Type B pancreatic cell (in vitro differentiated cells): ENCODE results near the gene CCDC110. TPM values are rescaled to one million over a fixed set of nuclear protein-coding genes. Genes with fewer than 3 reads are reported as not detected.

ENCODE experiments used
- DNase-seq: peaks from one replicate; pipeline ENCODE4 v3.0.0; 2021; ENCODE audit warnings: mixed read lengths; ENCODE audit not compliant: unreplicated experiment; ENCODE audit errors: extremely low spot score
- H3K27ac Mint-ChIP-seq: 2 replicates; pipeline ENCODE4 v1.8.0; 2021; ENCODE audit warnings: mild to moderate bottlenecking, mixed read lengths
- H3K27me3 Mint-ChIP-seq: 2 replicates; pipeline ENCODE4 v1.8.0; 2021; ENCODE audit warnings: mixed read lengths
- H3K36me3 Mint-ChIP-seq: 2 replicates; pipeline ENCODE4 v1.8.0; 2021; ENCODE audit warnings: mixed read lengths
- H3K4me1 Mint-ChIP-seq: one replicate; pipeline ENCODE4 v1.8.0; 2021; ENCODE audit warnings: mixed read lengths; ENCODE audit not compliant: unreplicated experiment
- H3K4me3 Mint-ChIP-seq: 2 replicates; pipeline ENCODE4 v1.8.0; 2021; ENCODE audit warnings: mild to moderate bottlenecking, mixed read lengths
- H3K9me3 Mint-ChIP-seq: 2 replicates; pipeline ENCODE4 v1.8.0; 2021; ENCODE audit warnings: mixed read lengths
- CTCF ChIP-seq: fragments of 200-600 bp; sonication (generic); conservative IDR thresholded peaks from 2 replicates; pipeline ENCODE4 v1.5.0; 2021; ENCODE audit warnings: antibody characterized with exemption, mild to moderate bottlenecking
- total RNA-seq: library from RNA; stranded (reverse); gene quantifications from 2 replicates; pipeline ENCODE4 v1.2.1, GENCODE V29; 2021; ENCODE audit warnings: low replicate concordance

CCDC110 gene
- total RNA-seq, 1 donor from 2014 or later = 0.94 TPM

- H3K4me1 Mint-ChIP-seq = no peaks in the 10 kb centered on the region
- no peak overlapping the region for H3K27ac Mint-ChIP-seq
- no peak for DNase-seq
- no peaks in the 10 kb centered on the region for H3K36me3 Mint-ChIP-seq
- no peak overlapping the region for H3K4me3 Mint-ChIP-seq
- H3K27me3 Mint-ChIP-seq = peaks cover 20% of the 10 kb centered on the region
- peaks cover 14% of the 10 kb centered on the region for H3K9me3 Mint-ChIP-seq
- TF ChIP-seq CTCF = no peak
These were observed 17.1 kb upstream of the CCDC110 start for GRCh38 chr4:185488650-185489049.

- H3K4me3 Mint-ChIP-seq = no peak overlapping the region
These were observed 9.9 kb upstream of the CCDC110 start for GRCh38 chr4:185481401-185481800.

GRCh38 chr4:185480016-185480732 is 8.6 kb upstream of the CCDC110 start:
- H3K27ac Mint-ChIP-seq = no peak overlapping the region
- H3K36me3 Mint-ChIP-seq = no peaks in the 10 kb centered on the region
- H3K27me3 Mint-ChIP-seq = peaks cover 48% of the 10 kb centered on the region
- peaks cover 4% of the 10 kb centered on the region for H3K9me3 Mint-ChIP-seq
- TF ChIP-seq CTCF = no peak
- DNase-seq = no peak
- H3K4me3 Mint-ChIP-seq = no peak overlapping the region
- H3K4me1 Mint-ChIP-seq = no peaks in the 10 kb centered on the region

More at GRCh38 chr4:185481401-185481800, 9.9 kb upstream of the CCDC110 start:
- Mint-ChIP-seq H3K27me3 (peaks cover 51% of the 10 kb centered on the region), H3K27ac (no peak overlapping the region), H3K36me3 (no peaks in the 10 kb centered on the region), H3K9me3 (peaks cover 10% of the 10 kb centered on the region), H3K4me1 (no peaks in the 10 kb centered on the region)
- DNase-seq = no peak
- TF ChIP-seq CTCF = no peak

- DNase-seq = no peak
- no peaks in the 10 kb centered on the region for H3K36me3 Mint-ChIP-seq
- no peak overlapping the region for H3K27ac Mint-ChIP-seq
- H3K9me3 Mint-ChIP-seq = peaks cover 3% of the 10 kb centered on the region
- H3K27me3 Mint-ChIP-seq = peaks cover 45% of the 10 kb centered on the region
- H3K4me3 Mint-ChIP-seq = no peak overlapping the region
- no peak for TF ChIP-seq CTCF
- H3K4me1 Mint-ChIP-seq = no peaks in the 10 kb centered on the region
These were observed 8.0 kb upstream of the CCDC110 start for GRCh38 chr4:185479507-185479971.

GRCh38 chr4:185473247-185473646 is 1.7 kb upstream of the CCDC110 start:
- DNase-seq = no peak
- no peaks in the 10 kb centered on the region for H3K9me3 Mint-ChIP-seq
- no peak for TF ChIP-seq CTCF
- no peaks in the 10 kb centered on the region for H3K36me3 Mint-ChIP-seq
- H3K27me3 Mint-ChIP-seq = peaks cover 32% of the 10 kb centered on the region
- H3K27ac Mint-ChIP-seq = no peak overlapping the region
- no peak overlapping the region for H3K4me3 Mint-ChIP-seq
- H3K4me1 Mint-ChIP-seq = peaks cover 6% of the 10 kb centered on the region
